ENCODE measurements around the gene R3HDM4.
A peak's percentile ranks its signal among the peaks of the same experiment; 100 is the strongest.

The R3HDM4 gene

DNA sequence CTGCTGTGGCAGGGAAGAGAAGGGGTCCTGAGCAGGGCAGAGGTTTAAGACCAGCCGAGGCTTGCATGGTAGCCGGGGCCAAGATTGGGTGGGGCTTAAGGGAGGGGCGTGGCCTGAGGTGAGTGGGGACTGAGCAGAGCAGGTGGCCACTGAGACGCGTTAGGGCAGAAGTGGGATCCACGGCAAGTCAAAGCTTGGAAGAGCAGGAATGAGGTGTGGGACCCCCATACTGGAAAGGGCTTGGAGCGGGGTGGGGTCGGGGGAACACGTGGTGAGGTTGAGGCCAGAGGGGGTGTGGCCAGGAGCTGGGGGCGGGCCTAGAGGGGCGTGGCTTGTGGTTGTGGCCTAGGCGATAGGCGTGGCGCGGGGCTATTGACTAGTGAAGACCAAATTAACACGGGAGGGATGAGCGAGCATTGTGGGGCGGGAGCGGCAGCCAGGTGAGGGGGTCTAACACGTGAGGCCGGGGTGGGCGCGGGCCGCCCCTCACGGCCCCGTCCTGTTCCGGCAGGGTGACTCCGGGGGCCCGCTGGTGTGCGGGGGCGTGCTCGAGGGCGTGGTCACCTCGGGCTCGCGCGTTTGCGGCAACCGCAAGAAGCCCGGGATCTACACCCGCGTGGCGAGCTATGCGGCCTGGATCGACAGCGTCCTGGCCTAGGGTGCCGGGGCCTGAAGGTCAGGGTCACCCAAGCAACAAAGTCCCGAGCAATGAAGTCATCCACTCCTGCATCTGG is 50.3 kb downstream of the R3HDM4 start:
- peaks cover 6% of the 10 kb centered on the region for H3K4me1 Mint-ChIP-seq
- H3K36me3 Mint-ChIP-seq (ENCODE audit: low read depth), result peaks cover 10% of the 10 kb centered on the region
- H3K9me3 Mint-ChIP-seq, result no peaks in the 10 kb centered on the region
- DNase-seq, result peak; percentile 79
- peaks cover 49% of the 10 kb centered on the region for H3K27me3 Mint-ChIP-seq (ENCODE audit: low read depth, poor library complexity)
- TF ChIP-seq, protein P1, sequence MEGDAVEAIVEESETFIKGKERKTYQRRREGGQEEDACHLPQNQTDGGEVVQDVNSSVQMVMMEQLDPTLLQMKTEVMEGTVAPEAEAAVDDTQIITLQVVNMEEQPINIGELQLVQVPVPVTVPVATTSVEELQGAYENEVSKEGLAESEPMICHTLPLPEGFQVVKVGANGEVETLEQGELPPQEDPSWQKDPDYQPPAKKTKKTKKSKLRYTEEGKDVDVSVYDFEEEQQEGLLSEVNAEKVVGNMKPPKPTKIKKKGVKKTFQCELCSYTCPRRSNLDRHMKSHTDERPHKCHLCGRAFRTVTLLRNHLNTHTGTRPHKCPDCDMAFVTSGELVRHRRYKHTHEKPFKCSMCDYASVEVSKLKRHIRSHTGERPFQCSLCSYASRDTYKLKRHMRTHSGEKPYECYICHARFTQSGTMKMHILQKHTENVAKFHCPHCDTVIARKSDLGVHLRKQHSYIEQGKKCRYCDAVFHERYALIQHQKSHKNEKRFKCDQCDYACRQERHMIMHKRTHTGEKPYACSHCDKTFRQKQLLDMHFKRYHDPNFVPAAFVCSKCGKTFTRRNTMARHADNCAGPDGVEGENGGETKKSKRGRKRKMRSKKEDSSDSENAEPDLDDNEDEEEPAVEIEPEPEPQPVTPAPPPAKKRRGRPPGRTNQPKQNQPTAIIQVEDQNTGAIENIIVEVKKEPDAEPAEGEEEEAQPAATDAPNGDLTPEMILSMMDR (IDR thresholded peaks at IDR 0.05), result no peak
- H3K4me3 Mint-ChIP-seq, result no peak overlapping the region
- no peak overlapping the region for H3K27ac Mint-ChIP-seq

GRCh38 chr19:861756-862580 is 51.1 kb downstream of the R3HDM4 start:
- no peaks in the 10 kb centered on the region for H3K4me1 Mint-ChIP-seq
- H3K4me3 Mint-ChIP-seq, result no peak overlapping the region
- DNase-seq, result peak; percentile 84
- H3K27ac Mint-ChIP-seq, result no peak overlapping the region
- peaks cover 52% of the 10 kb centered on the region for H3K27me3 Mint-ChIP-seq (ENCODE audit: low read depth, poor library complexity)
- TF ChIP-seq, protein P1 (IDR thresholded peaks at IDR 0.05), result no peak
- no peaks in the 10 kb centered on the region for H3K9me3 Mint-ChIP-seq
- peaks cover 4% of the 10 kb centered on the region for H3K36me3 Mint-ChIP-seq (ENCODE audit: low read depth)

- TF ChIP-seq, protein P1 (IDR thresholded peaks at IDR 0.05), result no peak
- Mint-ChIP-seq H3K4me1 (no peaks in the 10 kb centered on the region), H3K27ac (no peak overlapping the region), H3K4me3 (no peak overlapping the region), H3K36me3 (ENCODE audit: low read depth) (peaks cover 4% of the 10 kb centered on the region), H3K9me3 (no peaks in the 10 kb centered on the region), H3K27me3 (ENCODE audit: low read depth, poor library complexity) (peaks cover 52% of the 10 kb centered on the region)
- DNase-seq, result no peak
Measured at GRCh38 chr19:861141-861755, 51.8 kb downstream of the R3HDM4 start.

DNA sequence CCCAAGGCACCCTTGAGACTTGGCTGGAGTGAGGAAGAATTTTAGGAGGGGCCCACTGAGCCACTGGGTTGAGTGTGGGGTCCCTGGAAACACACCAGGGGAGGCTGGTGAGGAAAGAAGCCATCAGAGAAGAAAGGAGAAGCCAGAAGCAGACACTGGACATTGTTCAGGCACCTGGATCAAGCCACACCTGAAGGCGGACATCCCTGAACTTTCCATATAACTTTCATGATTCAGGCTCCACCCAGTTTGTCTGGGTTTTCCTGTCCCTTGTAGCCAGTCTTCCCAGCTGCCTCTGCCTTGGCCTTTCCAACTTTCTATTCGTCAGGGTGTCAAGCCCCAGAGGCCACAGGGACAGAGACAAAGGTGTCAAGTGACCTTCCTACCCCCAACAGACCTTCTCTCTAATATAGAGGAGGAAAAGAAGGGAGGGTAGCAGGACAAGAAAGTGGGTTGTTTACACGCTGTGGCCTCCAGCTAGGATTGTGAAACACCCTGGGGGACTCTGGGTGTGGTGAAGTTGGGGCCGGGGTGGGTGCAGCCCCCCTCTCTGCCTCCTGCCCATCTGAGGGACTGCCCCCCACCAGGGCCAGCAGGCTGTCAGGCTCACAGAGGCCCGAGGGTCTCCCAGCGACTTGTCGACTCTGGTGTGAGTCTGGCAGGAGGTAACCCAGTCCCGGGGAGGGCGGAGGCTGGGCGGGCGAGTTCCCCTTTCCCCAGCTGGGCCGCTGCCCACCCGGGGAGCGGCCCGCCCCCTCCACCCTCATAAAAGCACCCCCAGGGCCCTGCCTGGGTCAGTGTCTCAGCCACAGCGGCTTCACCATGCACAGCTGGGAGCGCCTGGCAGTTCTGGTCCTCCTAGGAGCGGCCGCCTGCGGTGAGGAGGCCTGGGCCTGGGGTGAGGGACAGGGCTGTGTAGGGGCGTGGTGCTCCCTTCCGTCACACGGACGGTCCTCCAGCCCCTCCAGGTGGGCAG is 53.9 kb downstream of the R3HDM4 start, which contains the start of gene CFD:
Gene CFD, plus strand, starts transcription at position 797 of the 976 bp plus-strand sequence. Its CDS starts 26 bp downstream, at position 823.
- no peak within 1 kb of the TSS for H3K27ac Mint-ChIP-seq
- H3K36me3 Mint-ChIP-seq (ENCODE audit: low read depth), result no peaks in the 10 kb centered on the region
- H3K4me1 Mint-ChIP-seq, result no peaks in the 10 kb centered on the region
- no peak within 1 kb of the TSS for H3K4me3 Mint-ChIP-seq
- no peak for DNase-seq
- TF ChIP-seq, protein P1 (IDR thresholded peaks at IDR 0.05), result no peak
- peaks cover 53% of the 10 kb centered on the region for H3K27me3 Mint-ChIP-seq (ENCODE audit: low read depth, poor library complexity)
- no peaks in the 10 kb centered on the region for H3K9me3 Mint-ChIP-seq

GRCh38 chr19:858284-858683 is 54.7 kb downstream of the R3HDM4 start:
- Mint-ChIP-seq H3K27me3 (ENCODE audit: low read depth, poor library complexity) (peaks cover 49% of the 10 kb centered on the region), H3K27ac (no peak overlapping the region), H3K36me3 (ENCODE audit: low read depth) (no peaks in the 10 kb centered on the region), H3K4me1 (no peaks in the 10 kb centered on the region), H3K9me3 (no peaks in the 10 kb centered on the region), H3K4me3 (no peak overlapping the region)
- TF ChIP-seq, protein P1 (IDR thresholded peaks at IDR 0.05), result no peak
- DNase-seq, result no peak

All from nephron progenitor cell (in vitro differentiated cells).